Skeletal muscle tissue (tissue), 4 donors: ENCODE results near the gene ALOX5AP. TPM values are rescaled to one million over a fixed set of nuclear protein-coding genes. Genes with fewer than 3 reads are reported as not detected.

Source experiments
- H3K27ac ChIP-seq: one replicate; pipeline ENCODE4 v1.7.0; 2013; ENCODE audit warnings: mild to moderate bottlenecking, low read depth, low read length, inconsistent platforms
- H3K27me3 ChIP-seq, 3 donors: one replicate each; pipeline ENCODE4 v1.7.0; 2013; ENCODE audit warnings: low read length in 3 of 3; ENCODE audit not compliant: control insufficient read depth in 3 of 3, insufficient read depth in 3 of 3
- H3K36me3 ChIP-seq, 3 donors: one replicate each; pipeline ENCODE4 v1.7.0; 2013; ENCODE audit warnings: low read length in 3 of 3; ENCODE audit not compliant: control insufficient read depth in 3 of 3, insufficient read depth in 3 of 3
- H3K4me1 ChIP-seq, 3 donors: one replicate each; pipeline ENCODE4 v1.7.0; 2013; ENCODE audit warnings: low read length in 3 of 3, mild to moderate bottlenecking in 3 of 3; ENCODE audit not compliant: control insufficient read depth in 3 of 3, insufficient read depth in 3 of 3
- H3K4me3 ChIP-seq, 3 donors: one replicate each; pipeline ENCODE4 v1.7.0; 2013; ENCODE audit warnings: low read length in 3 of 3
- H3K9ac ChIP-seq, 3 donors: one replicate each; pipeline ENCODE4 v1.7.0; 2013; ENCODE audit warnings: low read length in 3 of 3, mild to moderate bottlenecking in 3 of 3, moderate library complexity in 2 of 3, low read depth in 1 of 3
- H3K9me3 ChIP-seq, 3 donors: one replicate each; pipeline ENCODE4 v1.7.0; 2013; ENCODE audit warnings: low read length in 3 of 3; ENCODE audit not compliant: control insufficient read depth in 3 of 3
- total RNA-seq: library from RNA; depleted of rRNA; stranded (reverse); fragments of >200 nt; gene quantifications from one replicate; pipeline ENCODE4 v1.2.3, GENCODE V29; 2014
- donor health status: Osteomylitis.

The ALOX5AP gene
- total RNA-seq, 1 donor from 2014 or later = 6.8 TPM

DNA sequence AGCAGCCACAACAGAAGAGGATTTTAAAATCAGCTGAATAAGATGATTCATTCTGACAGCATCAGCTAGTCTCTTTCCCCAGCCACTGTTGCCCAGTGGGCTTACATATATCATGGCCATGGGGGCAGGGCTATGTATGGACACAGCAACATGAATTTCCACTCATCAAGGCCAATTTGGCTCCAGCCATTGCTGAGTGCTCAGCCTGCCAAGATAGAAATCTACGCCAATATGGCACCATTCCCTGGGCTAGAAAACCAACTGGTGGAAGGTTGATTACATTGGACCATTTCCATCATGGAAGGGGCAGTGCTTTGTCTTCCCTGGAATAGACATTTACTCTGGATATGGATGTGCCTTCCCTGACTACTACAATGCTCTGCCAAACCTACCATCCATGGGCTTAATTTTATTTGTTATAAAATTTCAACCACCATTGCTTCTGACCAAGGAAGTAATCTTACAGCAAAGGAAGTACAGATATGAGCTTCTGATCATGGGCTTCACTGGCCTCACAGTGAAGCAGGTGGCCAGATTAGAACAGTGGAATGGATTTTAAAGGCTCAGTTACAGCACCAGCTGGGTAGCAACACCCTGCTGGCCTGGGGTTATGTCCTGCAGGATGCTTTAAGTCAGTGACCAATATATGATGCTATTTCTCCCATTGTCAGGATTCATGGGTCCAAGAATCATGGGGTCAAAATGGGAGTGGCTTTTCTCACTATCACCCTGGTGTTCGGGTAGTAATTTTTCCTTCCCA, 9.8 kb upstream of the ALOX5AP start:
- no peak overlapping the region for H3K9ac ChIP-seq
- H3K27ac ChIP-seq = no peak overlapping the region
- H3K4me3 ChIP-seq = no peak overlapping the region
- H3K36me3 ChIP-seq = no peaks in the 10 kb centered on the region
- H3K4me1 ChIP-seq = peaks cover 22 to 35% (median 24%) of the 10 kb centered on the region in 3 donors
- no peaks in the 10 kb centered on the region for H3K27me3 ChIP-seq
- H3K9me3 ChIP-seq = no peaks in the 10 kb centered on the region

DNA sequence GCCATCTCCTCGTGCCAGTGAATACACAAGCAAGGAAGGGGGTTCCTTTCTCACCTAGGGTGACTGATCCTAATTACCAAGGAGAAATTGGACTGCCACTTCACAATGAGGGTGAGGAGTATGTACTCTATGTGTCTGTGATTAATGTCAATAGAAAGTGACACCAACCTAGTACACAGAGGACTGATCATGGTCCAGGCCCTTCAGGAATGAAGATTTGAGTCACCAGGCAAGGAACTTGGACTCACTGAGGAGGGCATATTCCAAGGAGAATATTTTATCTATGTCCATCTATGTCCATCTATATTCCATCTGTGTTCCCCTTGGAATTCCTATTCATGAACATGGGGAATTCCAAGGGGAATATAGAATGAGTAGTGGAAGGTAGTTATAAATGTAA, 9.2 kb upstream of the ALOX5AP start:
- Histone ChIP-seq H3K9ac (no peak overlapping the region), H3K9me3 (no peaks in the 10 kb centered on the region), H3K4me3 (no peak overlapping the region), H3K36me3 (no peaks in the 10 kb centered on the region), H3K27ac (no peak overlapping the region), H3K27me3 (no peaks in the 10 kb centered on the region), H3K4me1 (peaks cover 21 to 35% (median 22%) of the 10 kb centered on the region in 3 donors)

DNA sequence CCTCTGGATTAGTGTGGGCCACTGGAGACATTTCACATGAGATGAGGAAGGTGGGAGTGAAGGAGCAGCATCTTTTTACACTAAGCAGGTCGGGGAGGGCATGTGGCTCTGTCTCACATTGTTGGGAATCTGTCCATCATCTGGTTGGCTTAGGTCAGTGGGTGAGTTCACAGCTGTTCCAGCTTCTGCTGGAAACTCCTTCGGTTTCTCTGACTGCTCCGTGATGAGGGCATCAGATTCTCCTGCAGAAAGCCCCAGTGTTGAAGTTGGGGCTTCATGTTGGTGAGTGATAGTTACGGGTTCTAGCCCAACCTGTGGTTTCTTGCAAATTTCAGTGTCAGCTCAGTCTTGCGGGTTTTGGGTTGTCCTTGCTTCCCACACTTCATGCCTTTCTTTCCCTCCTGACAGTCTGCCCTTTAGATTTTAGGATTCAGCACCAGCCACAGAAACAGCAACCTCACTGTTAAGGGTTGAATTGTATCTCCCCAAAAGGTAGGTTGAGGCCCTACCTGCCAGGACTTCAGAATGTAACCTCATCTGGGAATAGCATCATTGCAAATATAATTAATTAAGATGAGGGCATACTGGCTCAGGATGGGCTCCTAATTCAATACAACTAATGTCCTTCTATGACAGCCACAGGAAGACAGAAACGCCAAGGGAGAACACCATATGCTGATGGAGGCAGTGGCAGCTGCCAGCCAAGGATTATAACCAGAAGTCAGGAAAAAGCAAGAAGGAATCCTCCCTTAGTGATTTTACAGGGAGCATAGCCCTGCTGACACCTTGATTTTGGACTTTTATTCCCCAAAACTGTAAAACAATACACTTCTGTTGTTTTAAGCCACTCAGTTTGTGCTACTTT, 7.6 kb upstream of the ALOX5AP start:
- no peaks in the 10 kb centered on the region for H3K9me3 ChIP-seq
- H3K4me3 ChIP-seq = no peak overlapping the region
- no peak overlapping the region for H3K9ac ChIP-seq
- no peak overlapping the region for H3K27ac ChIP-seq
- H3K27me3 ChIP-seq = no peaks in the 10 kb centered on the region
- H3K4me1 ChIP-seq = peaks cover 21 to 35% (median 22%) of the 10 kb centered on the region in 3 donors
- no peaks in the 10 kb centered on the region for H3K36me3 ChIP-seq

DNA sequence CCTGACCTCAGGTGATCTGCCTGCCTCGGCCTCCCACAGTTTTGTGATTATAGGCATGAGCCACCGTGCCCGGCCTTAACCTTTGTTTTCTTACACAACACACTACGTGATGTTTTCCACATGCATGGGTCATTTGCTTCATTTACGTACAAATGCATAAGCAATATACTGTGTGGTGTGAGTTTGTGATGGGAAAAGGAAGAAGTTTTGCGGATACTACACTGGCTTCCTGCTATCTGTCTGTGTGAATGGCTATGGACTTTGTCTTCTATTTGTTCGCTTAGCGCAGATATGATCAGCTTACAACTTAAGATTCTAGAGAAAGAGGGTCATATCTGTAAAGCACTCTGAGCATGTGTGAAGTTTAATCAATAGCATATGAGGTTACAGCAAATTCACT, 5.5 kb upstream of the ALOX5AP start:
- no peak overlapping the region for H3K9ac ChIP-seq

DNA sequence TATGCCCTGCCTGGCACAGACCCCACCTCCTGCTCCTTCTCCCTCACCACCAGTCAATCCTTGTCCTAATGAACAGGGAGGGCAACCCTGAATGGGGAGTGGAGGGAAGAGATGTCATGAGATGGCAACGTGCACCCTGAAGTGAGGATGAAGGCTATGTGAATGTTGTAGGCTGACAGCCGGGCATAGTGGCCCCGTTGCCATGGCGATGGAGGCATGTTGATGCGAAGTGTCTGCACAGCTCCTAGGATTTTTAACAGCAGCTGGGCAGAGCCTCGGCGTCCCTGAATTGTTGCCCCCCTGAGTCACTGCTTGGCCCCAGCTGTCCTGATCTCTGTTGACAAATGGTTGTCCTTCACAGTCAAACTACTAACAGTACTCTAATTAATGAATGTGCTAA, 4.8 kb upstream of the ALOX5AP start:
- Histone ChIP-seq H3K36me3 (no peaks in the 10 kb centered on the region), H3K9me3 (no peaks in the 10 kb centered on the region), H3K27ac (no peak overlapping the region), H3K27me3 (no peaks in the 10 kb centered on the region), H3K4me1 (peaks cover 17 to 21% (median 18%) of the 10 kb centered on the region in 3 donors), H3K4me3 (no peak overlapping the region), H3K9ac (peak overlapping the region in 1 of 3 donors; percentile 26)

More for the DNA sequence above, 5.5 kb upstream of the ALOX5AP start:
- Histone ChIP-seq H3K27ac (no peak overlapping the region), H3K4me3 (no peak overlapping the region), H3K36me3 (no peaks in the 10 kb centered on the region), H3K4me1 (peaks cover 21 to 29% (median 22%) of the 10 kb centered on the region in 3 donors), H3K9me3 (no peaks in the 10 kb centered on the region), H3K27me3 (no peaks in the 10 kb centered on the region)

DNA sequence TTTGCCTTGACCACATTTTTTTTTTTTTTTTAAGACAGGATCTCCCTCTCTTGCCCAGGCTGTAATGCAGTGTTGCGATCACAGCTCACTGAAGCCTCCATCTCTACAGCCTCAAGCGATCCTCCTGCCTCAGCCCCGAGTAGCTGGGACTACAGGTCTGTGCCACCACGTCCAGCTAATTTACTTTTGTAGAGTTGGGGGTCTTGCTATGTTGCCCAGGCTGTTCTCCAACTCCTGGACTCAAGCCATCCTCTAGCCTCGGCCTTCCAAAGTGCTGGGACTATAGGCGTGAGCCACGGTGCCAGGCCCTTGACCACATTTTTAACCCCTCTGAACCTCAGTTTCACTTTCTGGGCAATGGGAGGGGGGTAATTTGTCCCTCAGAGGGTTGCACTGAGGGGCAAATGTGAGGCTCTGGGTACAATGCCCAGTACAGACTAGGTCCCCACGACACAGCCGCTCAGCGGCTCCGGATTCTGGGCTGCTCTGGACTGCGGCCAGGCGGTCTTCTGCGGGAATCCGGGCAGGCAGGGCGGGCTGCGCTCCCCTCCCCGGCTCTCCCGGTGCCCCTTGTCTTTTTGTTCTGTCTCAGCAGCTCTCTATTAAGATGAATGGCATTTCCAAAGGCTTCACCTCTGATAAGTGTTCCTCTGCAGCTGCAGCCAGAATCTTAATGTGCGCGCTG, 3.8 kb upstream of the ALOX5AP start:
- Histone ChIP-seq H3K27me3 (no peaks in the 10 kb centered on the region), H3K36me3 (no peaks in the 10 kb centered on the region), H3K4me3 (peak overlapping the region in 1 of 3 donors; percentile 49), H3K9ac (peak overlapping the region in 1 of 3 donors; percentile 33), H3K27ac (no peak overlapping the region), H3K4me1 (peaks cover 12 to 14% (median 12%) of the 10 kb centered on the region in 3 donors), H3K9me3 (no peaks in the 10 kb centered on the region)

DNA sequence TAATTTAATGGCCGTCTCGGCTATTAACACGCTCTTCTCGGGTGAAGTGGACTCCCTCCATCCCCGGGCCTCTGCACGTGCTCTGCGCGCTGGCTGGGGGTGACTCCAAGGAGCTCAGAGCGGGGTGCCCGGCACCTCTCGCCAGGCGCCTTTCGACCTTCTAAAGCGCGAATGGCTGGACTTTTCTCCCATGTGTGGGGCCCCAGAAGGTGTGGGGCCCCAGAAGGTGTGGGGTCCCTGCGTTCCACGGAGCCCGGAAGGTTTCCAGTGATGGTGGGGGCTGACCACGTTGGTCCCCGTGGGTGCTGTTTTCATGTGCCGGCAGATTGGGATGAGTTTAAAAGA, 3.3 kb upstream of the ALOX5AP start:
- no peaks in the 10 kb centered on the region for H3K36me3 ChIP-seq
- no peaks in the 10 kb centered on the region for H3K9me3 ChIP-seq
- H3K4me3 ChIP-seq = no peak overlapping the region
- H3K27ac ChIP-seq = no peak overlapping the region
- peaks cover 12 to 14% (median 12%) of the 10 kb centered on the region in 3 donors for H3K4me1 ChIP-seq
- no peak overlapping the region for H3K9ac ChIP-seq
- no peaks in the 10 kb centered on the region for H3K27me3 ChIP-seq

DNA sequence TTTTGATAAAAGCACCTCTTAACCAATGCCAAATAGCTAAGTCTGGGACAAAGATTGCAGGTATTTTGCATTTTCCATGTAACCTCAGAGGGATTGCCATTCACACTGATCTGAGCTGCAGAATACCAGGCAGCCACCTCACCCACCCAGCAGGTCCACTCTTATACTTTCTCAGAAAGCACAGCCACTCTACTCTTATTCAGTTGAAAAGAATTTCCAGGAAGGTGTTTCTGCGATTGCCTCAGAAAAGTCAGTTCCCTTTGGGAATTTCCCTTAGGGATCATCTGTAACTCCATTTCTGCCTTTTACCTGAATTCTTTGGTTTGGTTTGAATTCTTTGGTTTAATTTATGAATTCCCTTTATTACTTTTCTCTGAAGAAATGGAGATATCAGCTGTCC, 904 bp upstream of the ALOX5AP start:
- Histone ChIP-seq H3K4me3 (no peak overlapping the region), H3K4me1 (peaks cover 3 to 7% (median 6%) of the 10 kb centered on the region in 3 donors), H3K36me3 (no peaks in the 10 kb centered on the region), H3K9me3 (no peaks in the 10 kb centered on the region), H3K27ac (no peak overlapping the region), H3K9ac (no peak overlapping the region), H3K27me3 (no peaks in the 10 kb centered on the region)

DNA sequence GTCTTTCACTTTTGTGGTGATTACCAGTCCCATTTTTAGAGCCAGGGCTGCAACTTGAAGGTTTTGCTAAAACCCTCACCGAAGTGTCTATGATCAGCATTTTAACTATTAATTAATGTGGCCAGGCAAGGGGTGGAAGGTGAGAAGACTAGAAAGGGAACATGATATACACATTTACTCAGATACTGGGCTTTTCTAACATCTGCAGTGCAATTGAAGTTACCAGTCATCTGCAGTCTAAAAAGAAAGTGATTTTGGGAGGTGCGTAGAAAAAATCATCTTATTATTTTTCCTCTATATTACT, 481 bp downstream of the ALOX5AP start:
- Histone ChIP-seq H3K36me3 (no peaks in the 10 kb centered on the region), H3K27me3 (no peaks in the 10 kb centered on the region), H3K4me3 (peak overlapping the region in 1 of 3 donors; percentile 15), H3K9me3 (no peaks in the 10 kb centered on the region), H3K4me1 (peaks cover 0 to 2% (median 2%) of the 10 kb centered on the region in 3 donors), H3K27ac (no peak overlapping the region), H3K9ac (no peak overlapping the region)
